ENCODE measurements around the gene SPEM1.

SPEM1 gene

DNA sequence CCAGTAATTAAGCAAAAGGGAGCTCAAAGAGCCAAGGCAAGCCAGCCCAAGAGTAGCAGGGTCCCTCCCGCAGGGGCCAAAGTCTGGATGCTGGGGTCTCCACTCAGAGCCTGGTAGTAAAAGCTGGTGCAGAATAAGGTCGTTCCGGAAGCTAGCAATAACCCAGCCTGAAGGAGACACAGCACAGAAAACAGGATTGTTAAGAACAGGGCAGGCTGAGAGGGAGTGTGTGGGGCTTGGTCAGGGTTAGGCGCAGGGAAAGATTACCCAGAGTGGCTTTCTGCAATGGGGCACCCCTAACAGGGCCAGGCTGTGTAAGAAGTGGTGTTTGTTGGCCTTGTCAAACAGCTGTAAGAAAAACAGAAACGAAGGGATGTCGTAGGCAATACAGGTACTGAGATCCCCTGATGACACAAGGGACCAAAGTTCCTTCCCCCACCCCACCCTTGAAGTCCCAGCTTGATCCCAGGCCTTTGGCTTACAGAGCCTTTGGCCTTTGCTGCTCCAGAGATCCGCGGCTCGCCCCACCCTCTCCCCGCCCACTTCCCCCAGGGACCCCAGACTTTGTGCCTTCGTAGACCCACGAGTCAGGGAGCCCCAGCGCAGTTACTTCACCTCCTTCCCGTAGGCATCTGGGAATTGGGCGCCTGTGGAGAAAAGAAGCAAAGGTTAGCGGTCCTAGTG, 16.9 kb upstream of the SPEM1 start:
- H3K4me3 ChIP-seq (replicated peaks; ENCODE audit: low read depth, low read length), result peak overlapping the region; percentile 73
- DNase-seq (ENCODE audit: low read depth), result no peak
- TF ChIP-seq CTCF (IDR thresholded peaks at IDR 0.05; ENCODE audit: low read length, missing control alignments), result no peak

DNA sequence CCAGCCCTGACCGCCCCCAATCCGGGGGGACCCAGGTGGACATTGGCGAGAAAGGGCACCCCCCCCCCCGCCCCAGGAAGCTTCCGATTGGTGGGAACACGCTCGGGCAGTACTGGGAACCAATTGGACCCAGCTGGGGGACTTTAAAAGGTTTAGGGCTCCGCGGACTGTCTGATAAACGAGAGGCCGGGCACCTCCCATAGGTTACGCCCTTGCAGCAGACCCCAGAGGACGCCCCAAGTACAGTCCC, 16.5 kb upstream of the SPEM1 start:
- no peak for TF ChIP-seq CTCF (IDR thresholded peaks at IDR 0.05; ENCODE audit: low read length, missing control alignments)
- no peak for DNase-seq (ENCODE audit: low read depth)
- peak overlapping the region; percentile 73 for H3K4me3 ChIP-seq (replicated peaks; ENCODE audit: low read depth, low read length)

DNA sequence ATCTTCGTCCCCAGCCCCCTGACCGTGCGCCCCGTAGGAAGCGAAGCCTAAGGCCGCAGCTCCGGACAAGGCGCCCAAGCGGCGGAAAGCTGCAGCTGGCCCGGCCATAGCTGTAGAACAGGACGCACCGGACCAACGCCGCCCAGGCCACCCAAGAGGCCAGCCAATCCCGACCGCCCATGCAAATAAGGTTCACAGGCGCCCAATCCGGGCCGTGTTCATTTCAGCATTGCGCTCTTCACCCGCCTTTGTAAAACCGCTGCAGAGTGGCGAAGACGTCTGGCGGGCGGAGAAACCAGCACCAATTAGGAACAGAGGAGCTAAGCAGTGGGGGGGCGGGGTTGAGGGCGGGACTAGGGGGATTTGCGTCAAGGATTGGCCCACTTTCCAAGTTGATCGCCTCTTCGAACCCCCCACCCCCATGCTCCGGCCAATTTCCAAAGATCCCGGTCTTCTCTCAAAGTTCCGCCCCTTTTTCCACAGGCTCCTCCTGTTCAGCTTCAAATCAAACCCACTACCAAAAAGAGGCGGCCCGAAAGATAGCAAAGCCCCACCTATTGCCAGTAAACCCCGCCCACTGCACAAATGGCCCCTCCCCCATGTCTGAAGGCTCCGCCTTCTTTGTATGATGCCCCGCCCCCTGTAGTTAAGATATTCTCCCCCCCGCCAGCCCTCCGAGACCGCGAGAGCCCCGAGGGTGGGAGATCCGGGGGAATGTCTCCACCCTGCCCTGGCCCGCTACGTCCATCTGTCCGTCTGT, 16.0 kb upstream of the SPEM1 start, which contains the start of gene TMEM256:
Gene TMEM256, minus strand, starts transcription at position 121 of the 760 bp plus-strand sequence. Its CDS starts 13 bp downstream, at position 108.
- peak within 1 kb of the TSS; percentile 73 for H3K4me3 ChIP-seq (replicated peaks; ENCODE audit: low read depth, low read length)
- peak; percentile 99 for DNase-seq (ENCODE audit: low read depth)
- TF ChIP-seq CTCF (IDR thresholded peaks at IDR 0.05; ENCODE audit: low read length, missing control alignments), result no peak

- peak overlapping the region; percentile 68 for H3K4me3 ChIP-seq (replicated peaks; ENCODE audit: low read depth, low read length)
- DNase-seq (ENCODE audit: low read depth), result peak; percentile 20
- TF ChIP-seq CTCF (IDR thresholded peaks at IDR 0.05; ENCODE audit: low read length, missing control alignments), result no peak
Observed at GRCh38 chr17:7404737-7405349, 15.3 kb upstream of the SPEM1 start.

DNA sequence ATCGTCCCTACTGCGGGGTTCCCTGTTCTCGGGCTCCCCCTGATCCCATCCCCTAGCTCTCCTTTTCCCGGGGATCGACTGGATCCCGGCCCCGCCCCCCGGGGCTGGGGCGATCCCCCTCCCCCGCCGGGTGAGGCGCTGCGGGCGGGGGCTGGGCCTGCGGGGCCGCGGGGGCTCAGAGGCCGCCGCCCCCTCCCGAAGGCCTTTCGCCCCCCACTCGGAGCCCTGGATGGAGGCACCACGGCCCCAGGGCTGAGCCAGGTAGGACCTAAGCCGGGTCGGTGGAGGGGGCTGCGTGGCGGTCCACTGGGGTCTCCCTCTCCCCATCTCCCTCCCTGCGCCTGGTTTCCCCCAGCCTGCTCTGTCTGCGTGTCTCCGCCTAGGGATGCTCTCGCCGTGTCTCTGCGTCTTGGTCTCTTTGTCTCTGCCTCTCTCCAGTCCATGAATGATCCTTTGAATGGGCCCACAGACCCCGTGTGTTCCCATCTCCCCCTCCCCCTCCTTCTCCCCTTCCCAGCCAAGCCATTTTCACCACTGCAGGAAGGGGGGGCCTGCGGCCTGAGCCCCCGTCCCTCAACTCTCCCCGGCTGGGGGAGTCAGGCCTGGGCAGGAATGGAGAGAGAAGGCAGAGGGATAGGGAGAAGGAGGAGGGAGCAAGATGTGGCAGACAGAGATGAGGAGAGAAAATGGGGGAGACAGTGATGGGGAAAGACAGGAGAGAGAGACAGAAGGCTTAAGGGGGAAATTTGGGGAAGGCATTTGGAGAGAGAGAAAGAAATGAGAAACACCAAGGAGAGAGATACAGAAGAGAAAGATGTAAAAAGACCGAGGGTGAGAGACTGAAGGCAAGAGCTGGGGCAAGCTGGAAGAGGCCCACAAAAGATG, 14.5 kb upstream of the SPEM1 start:
- TF ChIP-seq CTCF (IDR thresholded peaks at IDR 0.05; ENCODE audit: low read length, missing control alignments), result no peak
- H3K4me3 ChIP-seq (replicated peaks; ENCODE audit: low read depth, low read length), result peak overlapping the region; percentile 68
- no peak for DNase-seq (ENCODE audit: low read depth)

GRCh38 chr17:7406235-7406825, 13.8 kb upstream of the SPEM1 start:
- peak overlapping the region; percentile 68 for H3K4me3 ChIP-seq (replicated peaks; ENCODE audit: low read depth, low read length)
- TF ChIP-seq CTCF (IDR thresholded peaks at IDR 0.05; ENCODE audit: low read length, missing control alignments), result no peak
- DNase-seq (ENCODE audit: low read depth), result no peak
